Activated T-cell treated with anti-CD3 and anti-CD28 coated beads, Interleukin-2, amount 50 U/mL, for 4 hours (primary cell): ENCODE results near the gene KLHL17. TPM values are rescaled to one million over a fixed set of nuclear protein-coding genes. Genes with fewer than 3 reads are reported as not detected.

ENCODE experiments used
- ATAC-seq, 2 donors: fragments of 200-7000 bp; cut with Tn5 transposase; one replicate each; pipeline ENCODE4 v1.10.0; 2021
- DNase-seq: peaks from one replicate; pipeline ENCODE4 v3.0.0-alpha.2; 2020
- H3K27me3 Mint-ChIP-seq: one replicate; pipeline ENCODE4 v1.8.0; 2021; ENCODE audit warnings: low read depth, mixed read lengths
- H3K36me3 Mint-ChIP-seq: one replicate; pipeline ENCODE4 v1.8.0; 2022; ENCODE audit warnings: mixed read lengths; ENCODE audit not compliant: insufficient read depth
- H3K4me1 Mint-ChIP-seq: one replicate; pipeline ENCODE4 v1.8.0; 2021; ENCODE audit warnings: low read depth, mixed read lengths
- H3K4me3 Mint-ChIP-seq: one replicate; pipeline ENCODE4 v1.8.0; 2021; ENCODE audit warnings: mild to moderate bottlenecking, moderate library complexity, mixed read lengths
- H3K9me3 Mint-ChIP-seq: one replicate; pipeline ENCODE4 v1.8.0; 2021; ENCODE audit warnings: mixed read lengths
- total RNA-seq, 3 donors: library from RNA; stranded (reverse); gene quantifications; one replicate each; pipeline ENCODE4 v1.2.1, GENCODE V29; 2021

KLHL17 gene
- total RNA-seq, 3 donors from 2014 or later = 32.1 to 36.6 (median 34.3) TPM

DNA sequence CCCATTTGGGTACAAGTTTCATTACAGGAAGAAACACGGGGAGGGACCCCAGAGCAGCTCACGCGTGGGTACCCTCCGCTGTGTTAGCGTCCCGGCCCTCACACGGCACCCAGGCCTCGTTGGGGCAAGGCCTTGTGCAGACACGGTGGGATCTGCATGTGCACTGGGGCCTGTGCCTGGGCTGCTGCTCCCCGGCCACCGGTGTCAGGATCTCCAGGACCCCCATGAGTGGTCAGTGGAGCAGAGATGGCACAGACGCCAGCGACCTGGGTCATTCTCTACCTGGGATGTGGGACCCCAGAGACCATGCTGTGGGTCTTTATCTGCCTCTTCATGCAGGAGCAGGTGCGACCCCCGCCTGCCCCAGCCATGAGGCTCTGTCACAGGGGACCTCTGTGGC is 42.0 kb upstream of the KLHL17 start:
- no peak for ATAC-seq
- Mint-ChIP-seq H3K4me1 (peaks cover 15% of the 10 kb centered on the region), H3K4me3 (no peak overlapping the region), H3K9me3 (no peaks in the 10 kb centered on the region), H3K27me3 (peaks cover 52% of the 10 kb centered on the region), H3K36me3 (no peaks in the 10 kb centered on the region)
- no peak for DNase-seq

DNA sequence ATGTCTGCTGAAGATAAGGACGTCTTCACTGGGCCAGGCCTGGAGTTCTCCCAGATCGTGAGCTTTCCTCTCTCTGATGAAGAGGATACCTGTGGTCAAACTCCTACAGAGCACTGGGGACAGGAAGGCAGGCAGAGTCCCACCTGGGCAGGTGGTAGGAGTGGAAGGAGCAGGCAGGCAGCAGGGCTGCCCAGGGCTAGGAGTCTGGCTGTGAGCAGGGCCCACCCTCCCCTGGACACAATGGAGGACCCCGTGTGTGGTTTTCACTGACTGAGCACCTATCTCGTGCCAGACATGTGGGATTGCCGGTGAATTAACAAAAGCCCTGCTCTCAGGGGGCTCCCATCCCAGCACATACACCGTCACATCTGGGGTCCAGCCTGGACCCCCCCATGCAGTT is 41.5 kb upstream of the KLHL17 start:
- Mint-ChIP-seq H3K27me3 (peaks cover 53% of the 10 kb centered on the region), H3K36me3 (no peaks in the 10 kb centered on the region), H3K4me3 (no peak overlapping the region), H3K4me1 (peaks cover 16% of the 10 kb centered on the region), H3K9me3 (no peaks in the 10 kb centered on the region)
- ATAC-seq (no peak), DNase-seq (no peak)

DNA sequence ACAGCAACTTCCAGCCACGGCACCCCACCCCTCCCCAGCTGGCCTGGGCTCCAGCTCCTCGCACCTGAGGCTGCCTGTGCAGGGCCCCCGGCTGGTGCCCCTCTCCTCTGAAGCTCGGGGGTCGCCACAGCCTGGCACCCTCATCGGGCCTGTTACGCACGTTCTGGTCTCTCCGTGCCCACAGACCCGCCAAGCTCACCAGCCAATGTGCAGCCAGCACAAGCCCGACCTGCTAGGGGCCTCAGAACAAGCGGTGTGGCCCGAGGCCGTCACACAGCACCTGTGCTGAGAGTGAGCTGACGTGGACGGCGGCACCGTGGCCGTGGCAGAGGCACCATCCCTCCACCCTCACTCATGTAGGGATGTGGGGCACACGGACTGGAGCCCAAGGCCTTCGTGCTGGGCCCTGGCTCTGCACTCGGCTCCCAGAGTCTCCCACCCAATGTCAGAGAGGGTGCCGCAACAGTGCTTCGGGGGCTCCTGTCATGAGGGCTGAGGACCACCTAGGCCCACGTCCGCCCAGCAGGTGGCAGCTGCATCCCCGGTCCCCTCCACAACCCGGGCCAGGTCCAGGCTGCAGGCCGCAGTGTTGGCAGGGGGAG is 41.0 kb upstream of the KLHL17 start:
- ATAC-seq (no peak), DNase-seq (no peak)
- Mint-ChIP-seq H3K4me1 (peaks cover 16% of the 10 kb centered on the region), H3K9me3 (no peaks in the 10 kb centered on the region), H3K4me3 (no peak overlapping the region), H3K36me3 (no peaks in the 10 kb centered on the region), H3K27me3 (peaks cover 53% of the 10 kb centered on the region)

DNA sequence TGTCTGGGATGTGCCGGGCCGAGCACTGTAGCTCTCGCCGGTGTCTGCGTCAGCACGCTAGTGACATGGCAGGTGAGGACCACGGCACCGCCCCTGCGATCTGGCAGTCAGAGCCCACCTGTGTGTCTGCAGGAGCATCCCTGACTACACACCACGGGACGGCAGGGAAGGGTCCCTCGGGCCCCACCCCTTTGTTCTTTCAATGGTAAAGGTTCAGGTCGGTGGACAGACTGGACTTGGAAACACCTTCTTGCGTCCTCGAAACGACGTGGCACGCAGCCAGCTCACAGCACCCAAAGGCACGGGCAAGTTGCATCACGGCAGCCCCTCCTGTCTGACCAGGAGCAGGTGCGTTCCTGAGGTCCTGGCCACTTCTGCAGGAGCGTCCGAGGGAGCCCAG is 40.4 kb upstream of the KLHL17 start:
- Mint-ChIP-seq H3K4me1 (peaks cover 16% of the 10 kb centered on the region), H3K27me3 (peaks cover 53% of the 10 kb centered on the region), H3K4me3 (no peak overlapping the region), H3K36me3 (no peaks in the 10 kb centered on the region), H3K9me3 (no peaks in the 10 kb centered on the region)
- ATAC-seq (no peak), DNase-seq (no peak)

DNA sequence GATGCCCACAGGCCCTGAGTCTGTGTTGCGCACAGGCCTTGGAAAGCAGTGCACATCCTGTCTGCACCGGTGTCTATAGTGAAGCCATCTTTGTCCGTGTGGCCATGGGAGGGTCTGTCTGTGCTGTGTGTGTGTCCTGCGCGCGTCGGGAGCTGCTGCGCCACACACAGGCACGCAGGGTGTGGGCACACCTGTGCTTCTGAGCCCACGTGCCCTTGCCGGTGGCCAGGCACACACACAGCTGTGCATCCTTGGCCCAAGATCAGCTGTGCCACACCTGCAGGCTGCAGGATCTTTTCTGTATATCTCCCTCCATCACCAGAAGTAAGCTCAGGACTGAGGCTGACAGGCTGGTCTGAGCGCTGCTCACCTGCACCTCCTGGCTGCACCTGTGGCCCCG is 39.9 kb upstream of the KLHL17 start:
- no peak for ATAC-seq

DNA sequence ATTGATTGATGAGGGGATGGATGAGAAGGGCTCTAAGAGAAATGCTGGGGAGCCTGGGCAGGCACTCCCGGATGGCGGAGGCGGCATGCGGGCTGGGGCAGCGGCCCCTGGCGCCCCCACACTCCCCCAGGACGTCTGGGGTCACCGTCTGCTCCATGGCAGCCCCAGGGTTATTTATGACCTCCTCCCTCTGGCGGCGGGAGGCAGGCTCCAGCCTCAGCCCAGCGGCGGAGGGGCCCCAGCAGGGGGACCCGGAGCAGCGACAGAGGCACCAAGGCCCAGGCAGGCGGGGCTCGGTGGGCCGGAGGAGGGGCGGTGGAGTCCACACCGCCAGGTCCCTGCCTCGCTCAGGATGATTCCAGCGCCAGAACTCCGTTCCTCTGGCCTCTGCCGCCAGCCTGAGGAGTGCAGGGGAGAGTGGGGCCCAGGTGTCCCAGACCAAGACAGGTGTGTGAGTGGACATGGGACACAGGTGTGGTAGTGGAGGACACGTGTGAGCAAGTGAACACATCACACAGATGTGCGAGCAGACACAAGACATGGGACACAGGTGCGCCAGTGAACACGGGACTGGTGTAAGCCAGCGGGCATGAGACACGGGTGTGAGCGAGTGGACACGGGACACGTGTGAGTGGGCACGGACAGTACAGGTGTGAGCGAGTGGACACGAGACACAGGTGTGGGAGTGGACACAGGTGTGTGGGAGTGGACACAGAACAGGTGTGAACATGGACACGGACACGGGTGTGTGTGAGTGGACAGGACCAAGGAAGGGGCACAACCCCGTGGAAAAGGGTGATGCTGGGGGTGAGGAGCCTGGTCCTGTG is 39.2 kb upstream of the KLHL17 start:
- ATAC-seq = peak; percentile 42 to 44
- peaks cover 55% of the 10 kb centered on the region for H3K27me3 Mint-ChIP-seq
- no peak overlapping the region for H3K4me3 Mint-ChIP-seq
- no peaks in the 10 kb centered on the region for H3K9me3 Mint-ChIP-seq
- peaks cover 18% of the 10 kb centered on the region for H3K4me1 Mint-ChIP-seq
- H3K36me3 Mint-ChIP-seq = no peaks in the 10 kb centered on the region
- DNase-seq = no peak

More for the DNA sequence above, 39.9 kb upstream of the KLHL17 start:
- Mint-ChIP-seq H3K27me3 (peaks cover 53% of the 10 kb centered on the region), H3K36me3 (no peaks in the 10 kb centered on the region), H3K4me1 (peaks cover 16% of the 10 kb centered on the region), H3K9me3 (no peaks in the 10 kb centered on the region), H3K4me3 (no peak overlapping the region)
- no peak for DNase-seq

DNA sequence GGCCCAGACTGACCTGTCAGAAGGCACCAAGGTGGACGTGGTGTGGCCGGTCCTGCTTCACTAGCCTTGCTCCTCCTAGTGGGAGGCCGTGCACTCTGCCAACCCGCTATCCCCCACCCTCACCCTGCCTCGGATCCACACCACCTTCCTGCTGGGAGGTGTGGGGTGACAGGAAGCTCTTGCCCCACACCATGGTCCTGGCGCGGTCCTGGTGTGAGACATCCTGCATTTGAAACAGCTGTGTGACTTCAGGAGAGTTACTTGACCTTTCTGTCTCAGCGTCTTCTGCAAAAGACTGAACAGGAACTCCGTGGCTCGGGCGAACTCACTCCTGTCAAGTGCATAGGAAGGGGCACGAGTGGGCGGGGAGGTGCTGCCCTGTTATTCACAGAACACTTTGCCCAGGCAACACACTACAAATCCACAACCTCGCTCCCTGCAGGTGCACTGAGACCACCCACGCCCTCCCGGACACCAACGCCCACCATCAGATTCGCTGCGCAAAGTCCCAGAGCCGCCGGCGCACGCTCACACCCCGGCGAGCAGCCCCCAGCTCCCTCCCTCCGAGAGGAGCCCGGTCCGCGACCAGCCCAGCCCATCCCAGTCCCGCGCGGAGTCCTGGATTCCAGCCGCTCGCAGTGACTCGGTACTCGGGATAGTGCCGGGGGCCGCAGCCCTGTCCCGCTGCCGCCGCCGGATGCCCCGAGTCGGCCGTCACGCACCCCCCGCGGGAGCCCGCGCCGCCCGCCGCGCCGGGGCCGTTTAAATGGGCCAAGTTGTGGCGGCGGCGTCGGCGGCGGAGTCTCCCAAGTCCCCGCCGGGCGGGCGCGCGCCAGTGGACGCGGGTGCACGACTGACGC is 37.0 kb upstream of the KLHL17 start, which contains the start of gene SAMD11:
TSS of gene SAMD11 (plus strand) at position 793 of the 860 bp plus-strand sequence. CDS start 509 bp downstream, outside the sequence.
- H3K27me3 Mint-ChIP-seq = peaks cover 60% of the 10 kb centered on the region

DNA sequence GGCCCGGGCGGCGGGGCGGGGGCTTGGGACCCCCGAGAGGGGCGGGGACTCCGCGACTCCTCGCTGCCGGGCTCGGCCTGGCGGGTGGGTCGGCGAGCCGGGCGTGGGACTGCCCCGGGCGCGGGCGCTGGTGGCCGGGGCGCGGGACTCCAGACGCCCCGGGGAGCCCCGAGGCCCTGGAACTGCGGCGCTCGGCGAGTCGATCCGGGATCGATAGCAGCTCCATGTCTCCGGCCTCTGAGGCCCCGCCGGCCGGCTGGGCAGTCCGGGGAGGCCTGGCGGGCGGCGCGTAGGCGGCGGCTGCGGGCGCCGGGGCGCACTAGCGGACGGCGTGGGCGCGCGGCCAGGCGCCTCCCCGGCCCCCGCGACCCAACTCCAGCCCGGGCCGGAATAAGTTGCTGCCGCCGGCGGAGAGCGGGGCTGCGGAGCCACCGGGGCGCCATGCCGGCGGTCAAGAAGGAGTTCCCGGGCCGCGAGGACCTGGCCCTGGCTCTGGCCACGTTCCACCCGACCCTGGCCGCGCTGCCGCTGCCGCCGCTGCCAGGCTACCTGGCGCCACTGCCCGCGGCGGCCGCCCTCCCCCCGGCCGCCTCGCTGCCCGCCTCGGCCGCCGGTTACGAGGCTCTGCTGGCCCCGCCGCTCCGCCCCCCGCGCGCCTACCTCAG is 36.3 kb upstream of the KLHL17 start:
- H3K9me3 Mint-ChIP-seq = no peaks in the 10 kb centered on the region
- DNase-seq = no peak
- H3K4me3 Mint-ChIP-seq = no peak overlapping the region
- H3K36me3 Mint-ChIP-seq = no peaks in the 10 kb centered on the region
- ATAC-seq = peak; percentile 12 to 16
- H3K4me1 Mint-ChIP-seq = peaks cover 20% of the 10 kb centered on the region
- H3K27me3 Mint-ChIP-seq = peaks cover 61% of the 10 kb centered on the region

More for the DNA sequence above, 37.0 kb upstream of the KLHL17 start, which contains the start of gene SAMD11:
- peak; percentile 25 to 51 for ATAC-seq
- Mint-ChIP-seq H3K4me1 (peaks cover 20% of the 10 kb centered on the region), H3K9me3 (no peaks in the 10 kb centered on the region), H3K4me3 (peak within 1 kb of the TSS; percentile 82), H3K36me3 (no peaks in the 10 kb centered on the region)
- DNase-seq = peak; percentile 50

DNA sequence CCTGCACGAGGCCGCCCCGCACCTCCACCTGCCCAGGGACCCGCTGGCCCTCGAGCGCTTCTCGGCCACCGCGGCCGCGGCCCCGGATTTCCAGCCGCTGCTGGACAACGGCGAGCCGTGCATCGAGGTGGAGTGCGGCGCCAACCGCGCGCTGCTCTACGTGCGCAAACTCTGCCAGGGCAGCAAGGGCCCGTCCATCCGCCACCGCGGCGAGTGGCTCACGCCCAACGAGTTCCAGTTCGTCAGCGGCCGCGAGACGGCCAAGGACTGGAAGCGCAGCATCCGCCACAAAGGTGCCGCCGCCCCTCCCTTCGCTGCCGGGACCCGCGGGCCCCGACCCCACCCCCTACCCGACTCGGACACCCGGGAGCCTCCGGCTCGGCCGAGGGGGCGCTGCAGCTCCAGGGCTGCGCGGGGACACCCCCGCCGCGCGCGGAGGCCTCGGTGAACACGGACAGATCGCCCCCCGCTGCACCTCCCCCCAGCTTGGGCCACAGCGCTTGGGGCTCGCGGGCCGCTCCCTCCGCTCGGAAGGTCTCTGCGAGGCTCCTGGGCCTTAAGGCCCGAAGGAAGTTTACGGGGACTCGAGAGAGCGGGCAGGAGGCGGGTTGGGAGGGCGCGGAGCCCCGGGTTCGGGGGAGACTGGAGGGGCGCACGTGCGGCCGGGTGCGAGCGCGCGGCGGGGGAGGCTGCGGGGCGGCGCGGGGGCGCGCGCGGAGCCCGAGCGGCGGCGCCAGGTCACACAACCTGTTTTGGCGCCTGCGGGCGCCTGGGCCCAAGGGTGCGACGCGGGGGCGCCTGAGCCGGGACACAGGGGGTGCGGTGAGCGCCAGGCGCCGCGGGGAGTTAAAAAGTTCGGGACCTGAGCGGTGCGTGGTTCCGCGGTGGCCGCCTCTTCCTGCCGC is 35.5 kb upstream of the KLHL17 start:
- DNase-seq (no peak), ATAC-seq (peak in 1 of 2 donors; percentile 13)
- H3K4me1 Mint-ChIP-seq = peaks cover 20% of the 10 kb centered on the region
- no peaks in the 10 kb centered on the region for H3K9me3 Mint-ChIP-seq
- H3K27me3 Mint-ChIP-seq = peaks cover 64% of the 10 kb centered on the region
- peak overlapping the region; percentile 37 for H3K4me3 Mint-ChIP-seq
- no peaks in the 10 kb centered on the region for H3K36me3 Mint-ChIP-seq

DNA sequence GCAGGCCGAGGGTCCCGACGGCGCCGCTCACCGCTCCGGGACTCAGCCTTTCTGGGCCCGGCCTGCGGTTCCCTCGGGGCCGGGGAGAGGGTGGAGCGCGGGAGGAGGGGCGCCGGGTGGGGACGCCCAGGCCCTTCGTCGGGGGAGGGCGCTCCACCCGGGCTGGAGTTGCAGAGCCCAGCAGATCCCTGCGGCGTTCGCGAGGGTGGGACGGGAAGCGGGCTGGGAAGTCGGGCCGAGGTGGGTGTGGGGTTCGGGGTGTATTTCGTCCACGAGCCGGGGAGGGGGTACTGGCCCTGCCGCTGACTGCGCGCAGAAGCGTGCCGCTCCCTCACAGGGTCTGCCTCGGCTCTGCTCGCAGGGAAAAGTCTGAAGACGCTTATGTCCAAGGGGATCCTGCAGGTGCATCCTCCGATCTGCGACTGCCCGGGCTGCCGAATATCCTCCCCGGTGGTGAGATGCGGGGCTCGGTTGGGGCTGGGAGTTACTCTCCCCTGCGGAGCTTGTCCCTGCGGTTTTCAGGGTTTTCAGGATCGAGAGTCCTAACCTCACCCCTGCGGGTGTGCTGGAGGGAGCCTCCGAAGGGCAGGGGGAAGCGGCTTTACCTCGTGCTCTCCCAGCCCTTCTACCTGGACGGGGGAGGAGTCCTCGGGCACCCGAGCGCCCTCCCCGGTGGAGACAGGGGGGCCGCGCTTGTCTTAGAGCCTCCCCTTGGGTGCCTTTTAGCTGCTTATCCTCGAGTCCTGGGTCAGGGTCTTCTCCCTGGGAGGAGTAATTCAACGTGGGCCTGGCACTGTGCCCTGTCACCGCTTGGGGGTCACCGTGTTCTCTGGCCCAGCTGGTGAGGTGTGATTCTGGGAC is 34.6 kb upstream of the KLHL17 start:
- Mint-ChIP-seq H3K27me3 (peaks cover 55% of the 10 kb centered on the region), H3K9me3 (no peaks in the 10 kb centered on the region), H3K4me3 (peak overlapping the region; percentile 50), H3K36me3 (no peaks in the 10 kb centered on the region), H3K4me1 (peaks cover 14% of the 10 kb centered on the region)
- ATAC-seq = peak; percentile 8 to 25
- DNase-seq = no peak

DNA sequence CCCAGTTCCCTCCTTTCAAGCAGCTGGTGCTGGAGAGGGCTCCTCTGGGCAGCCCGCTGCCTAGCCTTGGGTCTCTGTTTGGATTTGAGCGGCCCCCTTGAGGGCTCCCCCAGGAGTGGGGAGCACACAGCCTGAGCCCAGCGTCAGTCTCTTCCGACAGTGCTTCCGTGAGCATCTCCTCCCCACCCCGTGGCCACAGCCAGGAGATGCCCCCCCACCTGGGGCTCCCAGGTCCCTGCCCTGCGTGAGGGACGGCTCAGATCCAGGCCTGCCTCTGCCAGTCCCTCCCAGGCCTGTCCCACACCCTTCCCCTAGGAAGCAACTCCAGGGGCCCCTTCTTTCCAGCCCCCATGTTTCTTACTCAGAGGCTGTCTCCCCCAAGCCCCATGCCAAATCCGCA is 33.1 kb upstream of the KLHL17 start:
- H3K4me3 Mint-ChIP-seq = no peak overlapping the region
- ATAC-seq = no peak
- peaks cover 9% of the 10 kb centered on the region for H3K4me1 Mint-ChIP-seq
- no peaks in the 10 kb centered on the region for H3K9me3 Mint-ChIP-seq
- no peak for DNase-seq
- H3K36me3 Mint-ChIP-seq = no peaks in the 10 kb centered on the region
- peaks cover 49% of the 10 kb centered on the region for H3K27me3 Mint-ChIP-seq

DNA sequence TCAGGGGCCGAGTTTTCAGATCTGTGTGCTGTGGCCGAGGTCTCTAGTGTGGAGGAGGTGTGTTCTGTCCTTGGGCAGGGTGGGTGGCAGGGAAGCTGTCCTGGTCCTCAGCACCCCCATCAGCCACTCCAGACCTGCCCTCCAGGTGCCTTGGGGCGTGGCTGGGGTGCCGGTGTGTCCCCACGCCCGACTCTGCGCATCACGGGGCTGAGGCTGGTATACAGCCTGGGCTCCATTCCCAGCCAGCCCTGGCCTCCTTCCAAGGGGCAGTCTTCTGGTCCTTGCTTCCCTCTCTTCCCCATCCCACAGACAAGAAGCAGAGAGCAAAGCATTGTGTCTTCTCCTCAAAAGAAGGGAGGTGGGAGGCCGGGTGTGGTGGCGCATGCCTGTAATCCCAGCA is 32.6 kb upstream of the KLHL17 start:
- Mint-ChIP-seq H3K4me3 (no peak overlapping the region), H3K27me3 (peaks cover 45% of the 10 kb centered on the region), H3K36me3 (no peaks in the 10 kb centered on the region), H3K9me3 (no peaks in the 10 kb centered on the region), H3K4me1 (peaks cover 9% of the 10 kb centered on the region)
- DNase-seq = no peak
- no peak for ATAC-seq
